GM12872 (cell line): ENCODE results near the gene TBL1XR1.

ENCODE experiments used
- CTCF ChIP-seq: IDR thresholded peaks from 3 replicates; pipeline ENCODE4 v1.5.1; 2011; ENCODE audit warnings: low read depth, mild to moderate bottlenecking, low read length, moderate library complexity; ENCODE audit not compliant: insufficient read depth

Gene TBL1XR1

GRCh38 chr3:177106594-177106993 is 90.7 kb downstream of the TBL1XR1 start:
- no peak for TF ChIP-seq CTCF

DNA sequence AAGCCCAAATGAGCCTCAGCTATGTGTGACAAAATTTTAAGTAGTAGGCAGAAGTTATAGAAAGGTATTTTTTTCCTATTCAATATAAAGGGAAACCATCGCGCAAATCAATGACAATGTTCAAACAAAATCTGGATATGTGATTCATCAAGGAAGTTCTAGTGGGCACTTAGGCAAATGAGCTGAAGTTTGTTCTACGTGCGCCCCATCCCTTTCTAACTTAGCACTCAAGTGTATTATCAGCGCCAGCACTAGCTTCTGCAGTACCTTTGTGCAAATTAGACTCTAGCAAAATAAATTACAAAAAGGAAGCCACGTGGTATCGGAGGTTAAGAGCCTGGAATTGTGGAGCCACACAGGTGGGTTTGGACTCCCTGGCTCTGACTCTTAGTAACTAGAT is 91.1 kb downstream of the TBL1XR1 start:
- TF ChIP-seq CTCF = no peak

DNA sequence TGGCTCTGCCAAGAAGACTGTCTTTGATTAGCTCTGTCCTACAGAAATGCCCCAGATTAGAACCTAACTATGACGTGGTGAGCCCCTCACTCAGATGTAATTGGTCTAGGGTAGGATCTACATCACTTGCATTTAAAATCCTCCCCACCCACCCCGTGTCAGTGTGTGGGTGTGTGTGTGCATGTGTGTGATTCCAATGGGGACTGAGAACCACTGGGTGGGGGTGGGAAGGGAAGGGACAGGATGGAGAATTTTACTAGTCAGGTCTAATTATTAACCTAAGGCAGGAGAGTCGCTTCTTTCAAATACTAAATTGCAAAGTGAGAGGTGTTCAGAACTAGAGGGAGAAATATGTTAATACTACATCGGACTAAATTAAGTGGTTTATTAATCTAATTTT is 91.7 kb downstream of the TBL1XR1 start:
- TF ChIP-seq CTCF = no peak

DNA sequence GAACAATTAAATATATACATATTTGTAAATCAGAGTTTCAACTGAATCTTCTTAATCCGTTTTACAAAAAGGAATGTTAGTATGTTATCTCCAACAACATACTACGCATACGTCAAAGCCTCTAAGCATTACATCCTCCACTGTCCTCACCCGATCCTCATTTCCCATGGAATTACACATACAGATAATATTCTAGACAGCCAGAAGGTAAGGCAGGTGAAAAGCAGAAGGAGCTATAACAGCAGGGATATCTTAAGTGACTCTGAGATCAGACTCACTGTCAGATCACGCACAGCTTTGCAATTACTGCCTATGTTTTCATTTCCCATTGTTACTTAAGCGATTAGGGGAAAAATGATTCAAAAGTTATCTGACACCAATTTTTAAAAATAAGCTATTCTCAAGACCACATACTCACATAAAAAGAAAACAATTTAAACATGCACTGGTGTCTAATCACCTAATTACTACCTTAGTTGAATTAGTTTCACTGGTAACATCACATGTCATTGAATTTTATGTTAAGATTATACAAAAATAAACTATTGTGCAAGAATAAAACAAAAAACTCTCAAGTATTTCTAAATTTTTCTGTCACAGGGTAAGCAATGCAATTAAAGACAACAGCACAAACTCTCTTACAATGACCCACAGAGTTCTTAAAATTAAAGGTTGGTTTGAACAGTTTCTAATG is 92.8 kb downstream of the TBL1XR1 start:
- TF ChIP-seq CTCF = no peak

DNA sequence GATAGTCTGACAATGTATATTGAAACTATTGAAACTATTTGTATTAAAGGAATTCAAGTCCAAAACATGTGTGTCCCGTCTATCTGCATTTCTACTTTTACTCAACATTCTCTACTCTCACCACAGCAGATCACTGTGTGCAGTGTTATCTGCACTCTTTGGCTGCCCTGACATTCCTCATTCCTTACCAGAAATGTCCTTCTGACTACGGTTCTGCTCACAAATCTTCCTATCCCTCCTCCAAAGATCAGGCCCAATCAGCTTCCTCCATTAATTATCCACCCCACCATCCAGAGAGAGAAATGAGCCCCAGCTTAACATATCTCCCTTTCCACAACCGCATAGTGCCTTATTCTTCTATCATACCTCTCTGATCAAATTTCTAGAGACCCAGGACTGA is 94.7 kb downstream of the TBL1XR1 start:
- TF ChIP-seq CTCF = no peak

GRCh38 chr3:177098551-177098950 is 98.7 kb downstream of the TBL1XR1 start:
- no peak for TF ChIP-seq CTCF

DNA sequence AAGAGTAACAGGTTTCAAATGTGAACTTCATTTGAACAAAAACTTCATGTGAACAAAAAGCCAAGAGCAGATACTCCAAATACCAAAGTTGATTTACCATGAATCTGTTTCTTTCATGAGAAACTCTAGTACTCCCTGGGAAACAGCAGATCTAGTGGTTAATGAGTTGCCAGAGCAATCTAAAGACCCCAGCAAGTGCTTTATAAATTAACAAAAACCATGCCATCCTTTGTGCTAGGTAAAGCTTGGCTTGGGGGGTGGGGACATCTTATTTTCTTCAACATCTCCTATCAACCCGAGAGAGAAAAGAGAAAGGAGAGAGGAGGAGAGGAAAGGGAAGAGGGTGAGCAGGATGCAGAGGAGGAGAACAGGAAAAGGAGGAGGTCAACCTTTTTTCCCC is 100.7 kb downstream of the TBL1XR1 start:
- TF ChIP-seq CTCF = no peak
